Common myeloid progenitor, CD34-positive (primary cell): ENCODE data around the gene LARGE2.
A peak's percentile ranks its signal among the peaks of the same experiment; 100 is the strongest.

Experiments used
- CTCF ChIA-PET: fragments of 350-600 bp; sonication (Branson Sonifier 250); formaldehyde crosslinking; loops from one replicate; lab custom pipeline; 2021; ENCODE audit warnings: antibody characterized with exemption; lab: Charles Lee
- POLR2A ChIA-PET: fragments of 350-600 bp; sonication (Branson Sonifier 250); formaldehyde crosslinking; loops from one replicate; lab custom pipeline; 2021; ENCODE audit warnings: antibody characterized with exemption; lab: Charles Lee
- DNase-seq, 3 donors: peaks; one replicate each; pipeline versions ENCODE4 v3.0.0 to v3.0.0-alpha.2; 2013
- H3K27ac ChIP-seq, 2 experiments: 1 replicate in 1 of 2; 2 replicates in 1 of 2; pipeline ENCODE4 v1.7.0; 2013; ENCODE audit warnings: inconsistent platforms in 2 of 2, low read length in 2 of 2, mild to moderate bottlenecking in 2 of 2, low read depth in 1 of 2, moderate library complexity in 1 of 2; ENCODE audit not compliant: severe bottlenecking in 2 of 2, insufficient read depth in 1 of 2, poor library complexity in 1 of 2
- H3K27me3 ChIP-seq, 5 experiments: replicated peaks in 2 of 5; 1 replicate in 3 of 5; 2 replicates in 2 of 5; pipeline versions ENCODE4 v1.6.1 to v1.7.0; 2013; ENCODE audit warnings: low read length in 4 of 5, mild to moderate bottlenecking in 2 of 5, moderate library complexity in 2 of 5, inconsistent platforms in 1 of 5; ENCODE audit not compliant: insufficient read depth in 5 of 5, control insufficient read depth in 4 of 5
- H3K36me3 ChIP-seq, 4 experiments: 1 replicate in 2 of 4; 2 replicates in 2 of 4; pipeline versions ENCODE4 v1.6.1 to v1.7.0; 2013; ENCODE audit warnings: low read length in 3 of 4, control low read depth in 1 of 4, mild to moderate bottlenecking in 1 of 4; ENCODE audit not compliant: control insufficient read depth in 4 of 4, insufficient read depth in 4 of 4
- H3K4me1 ChIP-seq, 4 experiments: 1 replicate in 3 of 4; 2 replicates in 1 of 4; pipeline versions ENCODE4 v1.6.1 to v1.7.1; 2013; ENCODE audit warnings: low read length in 3 of 4, mild to moderate bottlenecking in 3 of 4, control low read depth in 1 of 4, inconsistent platforms in 1 of 4, moderate library complexity in 1 of 4; ENCODE audit not compliant: control insufficient read depth in 4 of 4, insufficient read depth in 4 of 4; ENCODE audit errors: control extremely low read depth in 1 of 4
- H3K4me3 ChIP-seq, 7 experiments: 1 replicate in 4 of 7; 2 replicates in 3 of 7; pipeline versions ENCODE4 v1.5.1 to v1.7.0; 2013; ENCODE audit warnings: mild to moderate bottlenecking in 7 of 7, low read length in 6 of 7, moderate library complexity in 6 of 7, inconsistent platforms in 2 of 7, low read depth in 2 of 7, control low read depth in 1 of 7; ENCODE audit not compliant: insufficient read depth in 4 of 7, control insufficient read depth in 1 of 7; ENCODE audit errors: extremely low read depth in 1 of 7
- H3K9me3 ChIP-seq, 5 experiments: 1 replicate in 4 of 5; 2 replicates in 1 of 5; pipeline versions ENCODE4 v1.6.1 to v1.7.1; 2013; ENCODE audit warnings: low read length in 4 of 5, mild to moderate bottlenecking in 2 of 5, inconsistent platforms in 1 of 5, low read depth in 1 of 5, moderate library complexity in 1 of 5; ENCODE audit not compliant: control insufficient read depth in 4 of 5, insufficient read depth in 2 of 5; ENCODE audit errors: control extremely low read depth in 1 of 5
- WGBS: methylation state at CpG from one replicate; pipeline ENCODE4 v1.1.5; 2013; ENCODE audit not compliant: insufficient coverage; 5-methylcytosine and 5-hydroxymethylcytosine counted together

LARGE2 gene

GRCh38 chr11:45926536-45927331, 4.3 kb downstream of the LARGE2 start:
- Histone ChIP-seq H3K4me1 (peaks cover 0 to 31% (median 25%) of the 10 kb centered on the region in 4 experiments), H3K9me3 (no peaks in the 10 kb centered on the region), H3K36me3 (peaks cover 0 to 8% (median under 1%) of the 10 kb centered on the region in 4 experiments), H3K4me3 (no peak overlapping the region), H3K27me3 (peaks cover 0 to 29% (median 9%) of the 10 kb centered on the region in 5 experiments), H3K27ac (no peak overlapping the region)
- 98% methylated on average over 9 of the region's 12 CpGs for WGBS
- ChIA-PET CTCF (interaction anchor here (0.9 to 1.4 kb wide), 5 partner anchors 9 to 69 kb away, joined by 3 to 4 read pairs (median 3); partner anchors contain the start of gene PEX16), POLR2A (no interaction called here)
- no peak for DNase-seq

GRCh38 chr11:45927332-45927683, 4.9 kb downstream of the LARGE2 start:
- H3K27me3 ChIP-seq, result peaks cover 0 to 24% (median 6%) of the 10 kb centered on the region in 5 experiments
- CTCF ChIA-PET, result interaction anchor here (0.9 to 1.4 kb wide), 4 partner anchors 9 to 69 kb away, joined by 3 to 4 read pairs (median 4); partner anchors contain the start of gene PEX16
- peaks cover 0 to 26% (median 22%) of the 10 kb centered on the region in 4 experiments for H3K4me1 ChIP-seq
- H3K4me3 ChIP-seq, result no peak overlapping the region
- H3K9me3 ChIP-seq, result no peaks in the 10 kb centered on the region
- no peak overlapping the region for H3K27ac ChIP-seq
- POLR2A ChIA-PET, result no interaction called here
- WGBS, result 37% methylated on average over 15 of the region's 15 CpGs
- peak in 1 of 3 donors; percentile 43 for DNase-seq
- peaks cover 0 to 14% (median 4%) of the 10 kb centered on the region in 4 experiments for H3K36me3 ChIP-seq

GRCh38 chr11:45927684-45928413, 5.4 kb downstream of the LARGE2 start:
- Histone ChIP-seq H3K27me3 (peaks cover 0 to 18% (median 6%) of the 10 kb centered on the region in 5 experiments), H3K4me1 (peaks cover 0 to 21% (median 17%) of the 10 kb centered on the region in 4 experiments), H3K9me3 (no peaks in the 10 kb centered on the region), H3K36me3 (peaks cover 2 to 20% (median 4%) of the 10 kb centered on the region in 4 experiments), H3K27ac (no peak overlapping the region), H3K4me3 (no peak overlapping the region)
- ChIA-PET POLR2A (no interaction called here), CTCF (interaction anchor here (0.6 to 1.4 kb wide), 2 partner anchors 68 to 608 kb away, joined by 3 to 4 read pairs; no protein-coding TSS in a partner anchor)
- DNase-seq, result no peak
- 99% methylated on average over 21 of the region's 27 CpGs for WGBS

DNA sequence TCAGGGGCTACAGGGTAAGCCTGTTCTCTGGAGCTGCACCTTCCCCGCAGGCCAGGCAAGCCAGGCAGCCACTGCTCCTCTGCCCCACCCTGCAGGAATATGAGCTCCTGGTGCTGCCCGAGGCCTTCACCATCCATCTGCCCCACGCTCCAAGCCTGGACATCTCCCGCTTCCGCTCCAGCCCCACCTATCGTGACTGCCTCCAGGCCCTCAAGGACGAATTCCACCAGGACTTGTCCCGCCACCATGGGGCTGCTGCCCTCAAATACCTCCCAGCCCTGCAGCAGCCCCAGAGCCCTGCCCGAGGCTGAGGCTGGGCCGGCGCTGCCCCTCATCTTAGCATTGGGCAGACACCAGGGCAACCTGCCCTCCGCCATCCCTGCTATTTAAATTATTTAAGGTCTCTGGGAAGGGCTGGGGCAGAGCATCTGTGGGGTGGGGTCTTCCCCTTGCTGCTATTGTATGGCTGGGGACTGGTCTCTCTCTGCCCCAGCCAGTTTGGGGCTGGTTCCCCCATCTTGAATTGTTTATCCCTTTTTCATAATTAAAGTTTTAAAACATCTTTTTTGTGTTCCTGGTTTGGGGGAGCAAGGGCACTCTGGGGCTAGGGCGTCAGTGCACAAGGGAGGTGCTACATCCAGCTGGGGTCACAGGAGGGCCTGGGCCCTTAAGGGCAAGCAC, 6.2 kb downstream of the LARGE2 start:
- Histone ChIP-seq H3K4me3 (no peak overlapping the region), H3K27ac (no peak overlapping the region), H3K9me3 (no peaks in the 10 kb centered on the region), H3K27me3 (peaks cover 0 to 10% (median 3%) of the 10 kb centered on the region in 5 experiments), H3K36me3 (peaks cover 3 to 28% (median 8%) of the 10 kb centered on the region in 4 experiments), H3K4me1 (peaks cover 0 to 14% (median 10%) of the 10 kb centered on the region in 4 experiments)
- WGBS, result 92% methylated on average over 12 of the region's 13 CpGs
- no peak for DNase-seq
- POLR2A ChIA-PET, result no interaction called here
- CTCF ChIA-PET, result interaction anchor here (0.6 to 1.4 kb wide), 2 partner anchors 67 to 607 kb away, joined by 3 to 4 read pairs; no protein-coding TSS in a partner anchor

GRCh38 chr11:45929486-45930030, 7.1 kb downstream of the LARGE2 start:
- peaks cover 0 to 14% (median 10%) of the 10 kb centered on the region in 4 experiments for H3K4me1 ChIP-seq
- DNase-seq, result no peak
- H3K27ac ChIP-seq, result no peak overlapping the region

DNA sequence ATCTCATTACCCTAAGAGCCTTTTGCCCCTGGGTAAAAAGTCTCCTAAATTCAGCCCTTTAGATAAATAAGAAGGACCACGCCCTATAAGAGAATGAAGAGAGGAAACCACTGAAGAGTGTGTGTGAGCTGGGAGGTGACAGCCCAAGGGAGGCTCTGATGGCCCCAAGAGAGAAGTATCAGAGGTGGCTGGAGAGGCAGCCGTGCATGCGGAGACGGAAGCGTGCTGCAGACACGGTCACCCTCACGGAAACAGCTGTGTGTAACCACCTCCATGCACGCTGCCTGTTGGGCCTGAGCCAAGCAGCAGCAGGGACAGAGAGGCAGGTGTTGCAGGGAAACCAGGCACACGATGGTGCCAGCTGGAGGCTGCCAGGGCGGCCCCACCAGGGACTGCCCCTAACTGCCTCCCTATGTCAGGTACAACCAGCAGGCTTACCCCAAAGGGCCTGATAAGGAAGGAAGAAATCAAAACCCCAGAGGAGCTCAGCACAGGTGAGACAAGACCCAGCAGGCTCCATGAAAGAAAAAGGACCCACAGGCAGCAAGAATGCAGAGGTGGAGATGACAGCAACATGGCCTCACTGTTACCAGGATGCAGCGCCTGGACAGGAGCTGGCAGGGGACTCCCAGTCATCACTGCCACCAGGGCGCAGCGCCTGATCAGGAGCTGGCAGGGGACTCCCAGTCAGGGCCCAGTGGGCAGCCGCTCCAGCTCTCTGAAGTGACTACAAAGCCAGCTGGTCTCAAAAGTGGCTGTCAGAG, 7.8 kb downstream of the LARGE2 start:
- ChIA-PET CTCF (interaction anchor here (1.0 kb wide), 3 partner anchors 35 to 58 kb away, joined by 3 to 4 read pairs (median 3); no protein-coding TSS in a partner anchor), POLR2A (interaction anchor here (0.8 kb wide), 1 partner anchor 29 kb away, joined by 3 read pairs; no protein-coding TSS in a partner anchor)
- H3K36me3 ChIP-seq, result peaks cover 4 to 43% (median 22%) of the 10 kb centered on the region in 4 experiments
- DNase-seq, result peak; percentile 41 to 85 (median 72)
- no peaks in the 10 kb centered on the region for H3K27me3 ChIP-seq
- H3K27ac ChIP-seq, result no peak overlapping the region
- WGBS, result 63% methylated on average over 14 of the region's 14 CpGs
- peaks cover 0 to 14% (median 10%) of the 10 kb centered on the region in 4 experiments for H3K4me1 ChIP-seq
- no peaks in the 10 kb centered on the region for H3K9me3 ChIP-seq
- no peak overlapping the region for H3K4me3 ChIP-seq

More at GRCh38 chr11:45929486-45930030, 7.1 kb downstream of the LARGE2 start:
- ChIA-PET POLR2A (interaction anchor here (0.8 kb wide), 1 partner anchor 28 kb away, joined by 3 read pairs; no protein-coding TSS in a partner anchor), CTCF (interaction anchor here (1.0 kb wide), 1 partner anchor 54 kb away, joined by 3 read pairs; no protein-coding TSS in a partner anchor)
- H3K36me3 ChIP-seq, result peaks cover 3 to 37% (median 16%) of the 10 kb centered on the region in 4 experiments
- WGBS, result 73% methylated on average over 5 of the region's 10 CpGs
- H3K4me3 ChIP-seq, result no peak overlapping the region
- H3K27me3 ChIP-seq, result peaks cover 0 to 4% (median 0%) of the 10 kb centered on the region in 5 experiments
- no peaks in the 10 kb centered on the region for H3K9me3 ChIP-seq
